Measurements from ENCODE around the gene JMJD6.

DNA sequence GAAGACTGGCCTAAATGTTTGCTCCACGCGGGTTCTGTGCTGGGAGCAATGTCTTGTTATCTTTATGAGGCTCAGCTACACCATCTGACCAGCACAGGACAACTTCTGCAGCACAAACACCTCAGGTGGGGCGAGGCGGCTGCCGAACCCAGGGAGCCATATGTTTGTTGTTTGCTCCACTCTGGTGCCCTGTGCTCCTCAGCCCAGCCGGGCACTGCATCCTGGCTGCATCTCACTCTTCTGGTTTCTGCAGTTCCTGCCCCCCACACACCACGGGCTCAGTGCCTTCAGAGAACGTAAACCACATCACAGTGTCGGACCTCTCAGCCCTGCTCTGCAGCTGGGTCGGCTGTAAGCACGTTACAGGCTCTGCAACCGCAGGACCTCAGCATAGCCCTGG, 48.1 kb downstream of the JMJD6 start:
- TF ChIP-seq, protein P1, sequence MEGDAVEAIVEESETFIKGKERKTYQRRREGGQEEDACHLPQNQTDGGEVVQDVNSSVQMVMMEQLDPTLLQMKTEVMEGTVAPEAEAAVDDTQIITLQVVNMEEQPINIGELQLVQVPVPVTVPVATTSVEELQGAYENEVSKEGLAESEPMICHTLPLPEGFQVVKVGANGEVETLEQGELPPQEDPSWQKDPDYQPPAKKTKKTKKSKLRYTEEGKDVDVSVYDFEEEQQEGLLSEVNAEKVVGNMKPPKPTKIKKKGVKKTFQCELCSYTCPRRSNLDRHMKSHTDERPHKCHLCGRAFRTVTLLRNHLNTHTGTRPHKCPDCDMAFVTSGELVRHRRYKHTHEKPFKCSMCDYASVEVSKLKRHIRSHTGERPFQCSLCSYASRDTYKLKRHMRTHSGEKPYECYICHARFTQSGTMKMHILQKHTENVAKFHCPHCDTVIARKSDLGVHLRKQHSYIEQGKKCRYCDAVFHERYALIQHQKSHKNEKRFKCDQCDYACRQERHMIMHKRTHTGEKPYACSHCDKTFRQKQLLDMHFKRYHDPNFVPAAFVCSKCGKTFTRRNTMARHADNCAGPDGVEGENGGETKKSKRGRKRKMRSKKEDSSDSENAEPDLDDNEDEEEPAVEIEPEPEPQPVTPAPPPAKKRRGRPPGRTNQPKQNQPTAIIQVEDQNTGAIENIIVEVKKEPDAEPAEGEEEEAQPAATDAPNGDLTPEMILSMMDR (IDR thresholded peaks at IDR 0.05), result no peak
- TF ChIP-seq POLR2A (IDR thresholded peaks at IDR 0.05) (no peak), POLR2AphosphoS5 (IDR thresholded peaks at IDR 0.05) (no peak)
